HL-60/S4 (cell line): ENCODE measurements around the gene GPR50.

Experiments
- in situ Hi-C: fragments of 300-500 bp; cut with MboI; formaldehyde crosslinking; loops from 2 replicates; pipeline ENCODE4 v1.14.3; 2022; ENCODE audit warnings: low sequenced_read_pairs

Gene GPR50

GRCh38 chrX:151176231-151176750 is at the start of gene GPR50:
GPR50 (plus strand) TSS chrX:151176584; CDS start chrX:151176722, 138 bp downstream.
- in situ Hi-C loops, result no loop called here

GRCh38 chrX:151132531-151132930 is 43.9 kb upstream of the GPR50 start:
- in situ Hi-C loops, result no loop called here

GRCh38 chrX:151151665-151152267 is 24.6 kb upstream of the GPR50 start:
- in situ Hi-C loops, result loop anchor here (25.0 kb wide), 1 partner anchor 536 kb away; the partner anchor contains the start of gene PRRG3

DNA sequence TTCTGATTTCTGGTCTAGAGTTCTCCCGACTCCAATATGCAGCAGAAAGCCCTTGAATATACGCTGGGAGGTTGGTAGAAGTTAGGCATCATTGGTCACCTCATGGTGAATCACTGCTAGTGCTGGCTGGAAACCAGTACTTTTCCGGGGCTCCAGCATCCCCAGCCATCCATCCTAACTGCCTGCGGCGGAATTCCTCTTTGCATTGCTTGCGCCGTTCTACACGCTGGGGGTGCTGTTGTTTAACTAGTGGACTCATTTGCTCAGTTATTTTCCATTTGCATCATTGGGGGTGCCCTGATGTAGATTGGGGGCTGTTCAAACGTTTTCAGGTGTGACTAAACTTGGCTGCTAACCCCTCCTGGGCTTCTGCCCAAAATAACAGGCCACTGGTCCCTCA is 23.3 kb upstream of the GPR50 start:
- in situ Hi-C loops, result loop anchor here (25.0 kb wide), 1 partner anchor 534 kb away; the partner anchor contains the start of gene PRRG3

DNA sequence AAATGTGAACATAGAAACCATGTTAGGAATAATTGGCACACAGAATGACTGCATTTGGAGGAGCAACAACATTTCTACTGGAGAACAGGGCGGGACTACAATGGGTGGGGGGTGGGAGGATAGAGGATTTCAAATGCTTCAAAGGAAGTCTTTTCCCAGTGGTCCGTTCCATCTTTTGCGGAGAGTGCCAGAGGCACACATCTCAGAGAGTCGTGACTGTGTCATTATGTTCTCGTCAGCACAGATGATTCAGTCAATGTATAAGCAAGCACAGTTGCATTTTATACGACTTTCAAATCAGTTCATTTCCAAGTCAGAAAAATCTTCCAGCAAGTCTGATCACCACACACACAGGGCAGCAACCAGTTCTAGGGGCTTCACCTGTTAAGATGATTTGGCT is 22.7 kb upstream of the GPR50 start:
- in situ Hi-C loops, result loop anchor here (25.0 kb wide), 1 partner anchor 534 kb away; the partner anchor contains the start of gene PRRG3

DNA sequence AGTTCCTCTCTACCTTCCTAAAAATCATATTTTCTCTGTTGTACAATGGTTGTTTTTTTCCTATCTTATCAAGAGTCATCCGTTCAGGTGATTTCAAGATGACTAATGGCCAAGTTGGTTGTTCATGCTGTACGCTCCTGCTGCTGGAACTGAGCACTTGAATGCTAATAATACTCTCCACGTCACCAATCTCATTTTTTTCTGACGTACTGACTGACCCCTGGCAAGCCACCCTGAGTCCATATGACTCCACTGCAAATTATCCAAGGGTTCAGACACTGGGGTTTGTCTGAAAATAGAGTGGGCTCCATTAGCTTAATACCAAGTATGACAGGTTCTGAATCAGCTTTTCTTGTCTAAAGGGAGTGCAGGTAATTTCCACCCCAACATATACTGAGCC is 21.1 kb upstream of the GPR50 start:
- in situ Hi-C loops, result loop anchor here (25.0 kb wide), 1 partner anchor 532 kb away; the partner anchor contains the start of gene PRRG3

DNA sequence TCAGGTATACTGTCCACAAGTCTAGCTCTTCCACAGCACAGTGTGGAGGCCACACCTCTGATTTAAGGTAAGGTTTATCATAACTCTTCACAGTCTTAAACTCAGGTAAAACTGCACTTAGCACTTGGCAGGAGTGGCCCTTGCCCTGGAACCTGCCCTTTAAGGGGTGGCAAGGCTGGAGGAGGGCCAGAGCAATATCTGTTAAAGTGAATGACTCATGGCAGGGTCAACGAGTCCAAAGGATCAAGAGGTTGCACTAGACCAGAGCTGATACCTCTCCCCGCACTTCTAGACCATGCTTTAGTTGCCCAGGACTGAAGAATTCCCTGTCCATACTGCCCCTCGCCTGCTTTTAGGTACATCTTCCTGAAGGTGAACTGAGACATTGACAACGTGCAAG is 14.7 kb upstream of the GPR50 start:
- in situ Hi-C loops, result loop anchor here (25.0 kb wide), 1 partner anchor 526 kb away; the partner anchor contains the start of gene PRRG3

DNA sequence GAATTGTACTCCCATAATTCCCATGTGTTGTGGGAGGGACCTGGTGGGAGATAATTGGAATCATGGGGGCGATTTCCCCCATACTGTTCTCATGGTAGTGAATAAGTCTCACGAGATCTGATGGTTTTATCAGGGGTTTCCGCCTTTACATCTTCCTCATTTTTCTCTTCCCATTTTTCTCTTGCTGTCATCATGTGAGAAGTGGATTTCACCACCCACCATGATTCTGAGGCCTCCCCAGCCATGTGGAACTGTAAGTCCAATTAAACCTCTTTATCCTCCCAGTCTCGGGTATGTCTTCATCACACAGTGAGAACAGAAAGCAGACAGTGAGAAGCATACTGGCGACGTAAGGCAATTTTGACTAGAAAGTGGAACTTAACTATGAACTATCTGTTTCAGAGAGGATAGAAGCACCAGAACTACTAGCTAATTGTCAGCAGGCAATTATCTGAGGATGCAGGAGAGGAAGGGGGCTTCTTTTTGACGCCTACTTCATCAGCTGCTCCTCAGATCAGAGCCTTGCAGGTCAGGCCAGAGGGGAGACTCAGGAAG is 8.5 kb upstream of the GPR50 start:
- in situ Hi-C loops, result loop anchor here (25.0 kb wide), 1 partner anchor 519 kb away; the partner anchor contains the start of gene PRRG3

DNA sequence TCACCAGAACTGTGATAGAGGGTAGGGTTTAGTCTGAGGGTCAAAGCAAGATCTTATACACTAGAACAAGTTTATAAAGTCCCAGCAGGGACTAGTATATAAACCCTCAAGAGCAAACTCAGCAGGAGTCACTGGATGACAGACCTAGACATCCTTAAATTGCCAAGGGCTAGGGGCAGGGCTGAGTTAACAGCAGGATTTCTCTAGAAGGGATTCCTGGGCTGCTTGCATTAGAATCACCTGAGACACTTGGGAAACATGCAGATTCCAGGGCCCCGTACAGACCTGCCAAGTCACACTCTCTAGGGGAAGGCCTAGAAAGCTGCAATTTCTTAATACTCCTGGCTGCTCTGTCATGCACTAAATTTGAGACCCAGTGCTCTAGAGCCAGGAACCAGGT is 6.6 kb upstream of the GPR50 start:
- in situ Hi-C loops, result loop anchor here (25.0 kb wide), 1 partner anchor 518 kb away; the partner anchor contains the start of gene PRRG3

GRCh38 chrX:151174581-151175282 is 1.7 kb upstream of the GPR50 start:
- in situ Hi-C loops, result loop anchor here (25.0 kb wide), 1 partner anchor 513 kb away; the partner anchor contains the start of gene PRRG3

GRCh38 chrX:151175283-151176062 is 911 bp upstream of the GPR50 start:
- in situ Hi-C loops, result no loop called here

DNA sequence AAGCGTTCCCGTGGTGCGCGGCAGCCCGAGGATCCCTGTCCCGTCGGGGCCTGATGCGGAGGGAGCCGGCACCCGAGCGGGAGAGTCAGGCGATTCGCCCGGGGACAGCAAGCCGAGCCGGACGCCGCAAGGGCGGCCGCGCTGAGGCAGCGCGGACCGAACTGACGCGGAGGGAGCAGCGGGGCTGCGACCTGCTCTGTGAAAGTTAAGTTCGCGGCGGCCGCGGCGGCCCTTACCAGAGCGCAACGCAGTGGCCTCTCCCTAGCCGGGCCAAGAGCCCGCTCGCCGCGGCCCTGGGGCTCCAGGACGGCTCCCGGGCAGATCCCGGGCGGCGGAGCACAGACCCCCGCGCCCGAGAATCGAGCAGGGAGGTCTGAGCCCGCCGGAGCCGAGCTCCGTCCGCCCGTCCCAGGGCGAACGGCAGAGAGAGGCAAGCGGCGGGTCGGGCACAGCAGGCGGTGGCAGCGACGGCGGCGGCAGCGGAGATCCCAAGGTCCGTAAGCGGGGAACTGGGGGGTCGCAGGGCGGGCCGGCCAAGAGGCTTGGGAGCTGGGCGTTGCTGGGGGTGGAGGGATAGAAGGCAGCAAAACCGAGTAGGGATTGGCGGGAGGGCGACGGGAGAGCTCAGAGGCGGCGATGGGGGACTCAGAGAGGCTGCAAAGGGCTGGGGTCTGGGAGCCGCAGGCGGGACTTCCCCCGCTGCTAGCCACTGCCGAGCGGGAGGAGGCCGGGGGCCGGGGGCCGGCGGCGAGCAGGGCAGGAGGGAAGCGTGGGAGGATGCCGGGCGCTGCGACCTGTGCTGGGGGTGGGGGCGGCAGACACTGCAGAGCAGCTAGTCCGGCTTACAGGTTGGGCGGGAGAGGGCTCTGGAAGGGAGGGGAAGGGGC is 1.0 kb downstream of the GPR50 start:
- in situ Hi-C loops, result no loop called here

DNA sequence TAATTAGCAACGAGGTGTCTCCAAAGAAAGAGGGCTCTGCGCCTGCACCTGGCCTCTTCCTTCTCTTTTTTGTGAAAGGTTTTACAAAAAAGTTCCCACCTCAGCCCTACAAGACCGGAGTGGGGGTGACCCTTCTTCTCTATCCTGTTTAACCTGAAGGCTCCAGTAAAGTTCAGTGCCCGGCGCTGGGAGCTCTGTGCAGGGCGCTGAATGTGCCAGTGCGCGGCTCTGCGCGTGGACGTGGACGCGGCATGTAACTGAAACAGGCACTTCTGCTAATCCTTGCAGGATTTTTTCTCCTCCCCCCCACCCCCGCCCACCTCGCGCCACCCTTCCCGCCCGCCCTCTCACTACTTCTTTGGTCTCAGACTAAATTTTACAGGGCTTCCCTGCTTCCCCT is 2.4 kb downstream of the GPR50 start:
- in situ Hi-C loops, result no loop called here

DNA sequence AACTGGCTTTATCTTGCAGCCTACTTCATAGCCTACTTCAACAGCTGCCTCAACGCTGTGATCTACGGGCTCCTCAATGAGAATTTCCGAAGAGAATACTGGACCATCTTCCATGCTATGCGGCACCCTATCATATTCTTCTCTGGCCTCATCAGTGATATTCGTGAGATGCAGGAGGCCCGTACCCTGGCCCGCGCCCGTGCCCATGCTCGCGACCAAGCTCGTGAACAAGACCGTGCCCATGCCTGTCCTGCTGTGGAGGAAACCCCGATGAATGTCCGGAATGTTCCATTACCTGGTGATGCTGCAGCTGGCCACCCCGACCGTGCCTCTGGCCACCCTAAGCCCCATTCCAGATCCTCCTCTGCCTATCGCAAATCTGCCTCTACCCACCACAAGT is 4.0 kb downstream of the GPR50 start:
- in situ Hi-C loops, result no loop called here

- in situ Hi-C loops, result no loop called here
Measured at GRCh38 chrX:151181088-151181487, 4.7 kb downstream of the GPR50 start.

DNA sequence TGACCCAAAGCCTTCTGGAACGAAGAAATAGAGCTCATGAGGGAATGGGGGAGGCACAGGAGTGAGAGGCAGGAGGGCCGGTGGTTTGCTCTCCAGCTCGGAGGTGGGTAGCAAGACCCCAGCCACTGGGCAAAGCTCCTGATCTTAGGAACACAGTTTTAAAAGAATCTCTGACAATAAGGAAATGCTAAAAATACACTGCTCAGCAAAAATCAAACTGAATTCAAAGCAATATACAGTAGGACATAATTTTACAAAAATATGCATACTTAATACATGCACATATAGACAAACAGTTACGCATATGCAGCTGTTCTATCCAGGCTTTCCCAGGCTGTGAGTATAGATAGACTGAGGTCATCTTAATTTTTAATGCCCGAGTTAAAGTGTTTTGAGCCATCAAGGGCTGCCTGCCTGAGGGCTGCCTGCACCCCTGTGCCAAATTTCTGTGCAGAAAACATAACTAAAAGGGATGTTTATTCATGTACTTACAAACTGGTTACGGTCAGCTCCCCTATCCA is 6.9 kb downstream of the GPR50 start:
- in situ Hi-C loops, result no loop called here

DNA sequence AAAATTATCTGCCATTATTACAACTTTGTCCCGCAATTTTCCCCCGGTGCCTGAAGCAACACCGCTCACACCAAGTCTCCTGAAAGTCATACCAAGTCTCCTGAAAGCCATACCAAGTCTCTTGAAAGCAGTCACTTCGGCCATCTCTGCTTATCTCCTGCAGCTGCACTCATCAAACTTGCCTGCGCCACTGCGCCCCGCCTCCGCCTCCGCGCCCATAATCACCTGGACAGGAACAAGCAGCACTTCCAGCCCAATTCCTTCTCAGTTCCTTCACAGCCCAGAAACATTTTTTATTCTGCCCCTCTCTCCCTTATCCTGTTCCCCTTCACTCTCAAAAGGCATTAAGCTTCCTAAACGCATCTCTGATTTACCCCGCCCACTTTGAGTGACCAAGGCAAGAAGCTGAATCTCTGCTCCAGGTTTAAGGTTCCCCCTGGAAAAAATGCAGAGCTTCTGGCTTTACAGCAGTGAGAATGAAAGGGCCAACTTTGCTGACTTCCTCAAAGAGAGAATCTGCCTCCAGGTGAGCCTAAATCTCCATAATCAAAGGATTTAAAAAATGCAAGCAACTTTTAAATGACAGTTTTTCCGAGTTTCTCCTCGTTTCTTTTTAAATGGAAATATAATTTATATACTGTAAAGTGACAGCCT is 7.7 kb downstream of the GPR50 start:
- in situ Hi-C loops, result no loop called here

- in situ Hi-C loops, result no loop called here
Measured at GRCh38 chrX:151184705-151185104, 8.3 kb downstream of the GPR50 start.

- in situ Hi-C loops, result no loop called here
Measured at GRCh38 chrX:151206871-151207270, 30.5 kb downstream of the GPR50 start.
